ENCODE data around the gene RCBTB1.

DNA sequence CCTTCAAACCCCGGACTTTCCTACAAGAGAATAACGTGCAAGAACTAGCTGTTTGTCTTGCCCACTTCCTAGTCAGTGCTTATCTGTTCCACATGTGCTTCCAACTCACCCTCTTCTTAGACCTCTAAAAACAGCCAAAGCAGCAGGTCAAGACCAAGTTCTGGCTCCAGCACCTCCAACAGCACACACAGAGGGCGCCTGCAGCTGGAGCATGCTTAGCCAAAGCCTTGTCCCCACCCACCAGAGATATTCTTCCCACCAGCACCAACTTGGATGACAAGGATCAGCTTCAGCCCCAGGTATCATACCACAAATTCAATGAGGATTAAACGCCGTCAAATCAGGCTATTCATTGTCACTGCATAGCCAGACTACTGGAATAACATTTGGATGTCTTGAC is 17.9 kb downstream of the RCBTB1 start:
- TF ChIP-seq, protein P1, sequence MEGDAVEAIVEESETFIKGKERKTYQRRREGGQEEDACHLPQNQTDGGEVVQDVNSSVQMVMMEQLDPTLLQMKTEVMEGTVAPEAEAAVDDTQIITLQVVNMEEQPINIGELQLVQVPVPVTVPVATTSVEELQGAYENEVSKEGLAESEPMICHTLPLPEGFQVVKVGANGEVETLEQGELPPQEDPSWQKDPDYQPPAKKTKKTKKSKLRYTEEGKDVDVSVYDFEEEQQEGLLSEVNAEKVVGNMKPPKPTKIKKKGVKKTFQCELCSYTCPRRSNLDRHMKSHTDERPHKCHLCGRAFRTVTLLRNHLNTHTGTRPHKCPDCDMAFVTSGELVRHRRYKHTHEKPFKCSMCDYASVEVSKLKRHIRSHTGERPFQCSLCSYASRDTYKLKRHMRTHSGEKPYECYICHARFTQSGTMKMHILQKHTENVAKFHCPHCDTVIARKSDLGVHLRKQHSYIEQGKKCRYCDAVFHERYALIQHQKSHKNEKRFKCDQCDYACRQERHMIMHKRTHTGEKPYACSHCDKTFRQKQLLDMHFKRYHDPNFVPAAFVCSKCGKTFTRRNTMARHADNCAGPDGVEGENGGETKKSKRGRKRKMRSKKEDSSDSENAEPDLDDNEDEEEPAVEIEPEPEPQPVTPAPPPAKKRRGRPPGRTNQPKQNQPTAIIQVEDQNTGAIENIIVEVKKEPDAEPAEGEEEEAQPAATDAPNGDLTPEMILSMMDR (IDR thresholded peaks at IDR 0.05; ENCODE audit: insufficient read depth, low read length, poor library complexity, severe bottlenecking) = no peak
- TF ChIP-seq EZH2phosphoT487 (conservative IDR thresholded peaks at IDR 0.05; ENCODE audit: low read length) = no peak
